ENCODE measurements around the gene MT1E. TPM values are rescaled to one million over a fixed set of nuclear protein-coding genes. Genes with fewer than 3 reads are reported as not detected.
A peak's percentile ranks its signal among the peaks of the same experiment; 100 is the strongest.

Gene MT1E
- total and polyA plus RNA-seq, 2 of the 13 experiments (the other 11 are each of a cell fraction or from before 2014, with no cell fraction given), result 110 to 1,072 TPM

DNA sequence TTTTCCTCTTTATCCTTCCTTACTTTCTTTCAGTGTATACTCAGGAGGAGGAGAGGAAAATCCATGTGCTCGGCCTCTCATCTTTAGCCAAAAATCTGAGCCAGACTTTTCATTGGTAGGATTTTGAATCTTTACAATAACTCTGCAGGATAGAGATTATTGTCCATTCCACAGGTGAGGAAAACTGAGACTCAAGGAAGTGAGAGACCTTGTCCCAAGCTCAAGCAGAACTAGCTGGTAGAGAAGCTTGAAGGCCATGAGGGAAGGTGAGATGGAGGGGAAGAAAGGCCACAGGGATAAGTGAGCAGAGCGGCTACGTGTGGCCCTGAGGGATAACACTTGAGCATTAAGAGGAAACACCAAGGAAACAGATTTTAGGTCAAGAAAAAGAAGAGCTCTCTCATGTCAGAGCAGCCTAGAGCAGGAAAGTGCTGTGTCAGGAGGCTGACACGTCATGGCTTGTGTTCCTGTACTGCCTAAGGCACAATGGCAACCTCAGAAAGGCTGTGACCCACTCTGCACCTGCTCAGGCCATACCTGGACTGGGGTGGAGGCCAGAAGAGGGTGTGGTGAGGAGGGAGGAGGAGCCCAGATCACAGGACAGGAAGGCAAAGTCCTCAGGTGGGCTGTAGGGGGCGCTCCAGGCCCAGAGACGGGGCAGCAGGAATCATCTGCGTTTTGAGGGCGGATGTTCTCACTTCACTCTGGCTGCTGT lies 48.8 kb upstream of the MT1E start (continued):
- TF ChIP-seq, protein P1, sequence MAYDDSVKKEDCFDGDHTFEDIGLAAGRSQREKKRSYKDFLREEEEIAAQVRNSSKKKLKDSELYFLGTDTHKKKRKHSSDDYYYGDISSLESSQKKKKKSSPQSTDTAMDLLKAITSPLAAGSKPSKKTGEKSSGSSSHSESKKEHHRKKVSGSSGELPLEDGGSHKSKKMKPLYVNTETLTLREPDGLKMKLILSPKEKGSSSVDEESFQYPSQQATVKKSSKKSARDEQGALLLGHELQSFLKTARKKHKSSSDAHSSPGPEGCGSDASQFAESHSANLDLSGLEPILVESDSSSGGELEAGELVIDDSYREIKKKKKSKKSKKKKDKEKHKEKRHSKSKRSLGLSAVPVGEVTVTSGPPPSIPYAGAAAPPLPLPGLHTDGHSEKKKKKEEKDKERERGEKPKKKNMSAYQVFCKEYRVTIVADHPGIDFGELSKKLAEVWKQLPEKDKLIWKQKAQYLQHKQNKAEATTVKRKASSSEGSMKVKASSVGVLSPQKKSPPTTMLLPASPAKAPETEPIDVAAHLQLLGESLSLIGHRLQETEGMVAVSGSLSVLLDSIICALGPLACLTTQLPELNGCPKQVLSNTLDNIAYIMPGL (CRISPR knock-in tag; IDR thresholded peaks at IDR 0.05; ENCODE audit: borderline replicate concordance in 1 of 2, low read depth in 1 of 2), result peak; percentile 24 to 49; a peak in 1 of 4 replicates
- TF ChIP-seq MEIS1 (CRISPR knock-in tag; IDR thresholded peaks at IDR 0.05; ENCODE audit: borderline replicate concordance) (0 out of 2 replicates have a peak, but pooled peaks have one; percentile 33), HDAC1 (CRISPR knock-in tag; IDR thresholded peaks at IDR 0.05) (no peak), ZNF839 (CRISPR knock-in tag; IDR thresholded peaks at IDR 0.05; ENCODE audit: borderline replicate concordance) (no peak)
- TF ChIP-seq, protein P2, sequence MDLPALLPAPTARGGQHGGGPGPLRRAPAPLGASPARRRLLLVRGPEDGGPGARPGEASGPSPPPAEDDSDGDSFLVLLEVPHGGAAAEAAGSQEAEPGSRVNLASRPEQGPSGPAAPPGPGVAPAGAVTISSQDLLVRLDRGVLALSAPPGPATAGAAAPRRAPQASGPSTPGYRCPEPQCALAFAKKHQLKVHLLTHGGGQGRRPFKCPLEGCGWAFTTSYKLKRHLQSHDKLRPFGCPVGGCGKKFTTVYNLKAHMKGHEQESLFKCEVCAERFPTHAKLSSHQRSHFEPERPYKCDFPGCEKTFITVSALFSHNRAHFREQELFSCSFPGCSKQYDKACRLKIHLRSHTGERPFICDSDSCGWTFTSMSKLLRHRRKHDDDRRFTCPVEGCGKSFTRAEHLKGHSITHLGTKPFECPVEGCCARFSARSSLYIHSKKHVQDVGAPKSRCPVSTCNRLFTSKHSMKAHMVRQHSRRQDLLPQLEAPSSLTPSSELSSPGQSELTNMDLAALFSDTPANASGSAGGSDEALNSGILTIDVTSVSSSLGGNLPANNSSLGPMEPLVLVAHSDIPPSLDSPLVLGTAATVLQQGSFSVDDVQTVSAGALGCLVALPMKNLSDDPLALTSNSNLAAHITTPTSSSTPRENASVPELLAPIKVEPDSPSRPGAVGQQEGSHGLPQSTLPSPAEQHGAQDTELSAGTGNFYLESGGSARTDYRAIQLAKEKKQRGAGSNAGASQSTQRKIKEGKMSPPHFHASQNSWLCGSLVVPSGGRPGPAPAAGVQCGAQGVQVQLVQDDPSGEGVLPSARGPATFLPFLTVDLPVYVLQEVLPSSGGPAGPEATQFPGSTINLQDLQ (CRISPR knock-in tag; IDR thresholded peaks at IDR 0.05), result no peak
- TF ChIP-seq, protein P3, sequence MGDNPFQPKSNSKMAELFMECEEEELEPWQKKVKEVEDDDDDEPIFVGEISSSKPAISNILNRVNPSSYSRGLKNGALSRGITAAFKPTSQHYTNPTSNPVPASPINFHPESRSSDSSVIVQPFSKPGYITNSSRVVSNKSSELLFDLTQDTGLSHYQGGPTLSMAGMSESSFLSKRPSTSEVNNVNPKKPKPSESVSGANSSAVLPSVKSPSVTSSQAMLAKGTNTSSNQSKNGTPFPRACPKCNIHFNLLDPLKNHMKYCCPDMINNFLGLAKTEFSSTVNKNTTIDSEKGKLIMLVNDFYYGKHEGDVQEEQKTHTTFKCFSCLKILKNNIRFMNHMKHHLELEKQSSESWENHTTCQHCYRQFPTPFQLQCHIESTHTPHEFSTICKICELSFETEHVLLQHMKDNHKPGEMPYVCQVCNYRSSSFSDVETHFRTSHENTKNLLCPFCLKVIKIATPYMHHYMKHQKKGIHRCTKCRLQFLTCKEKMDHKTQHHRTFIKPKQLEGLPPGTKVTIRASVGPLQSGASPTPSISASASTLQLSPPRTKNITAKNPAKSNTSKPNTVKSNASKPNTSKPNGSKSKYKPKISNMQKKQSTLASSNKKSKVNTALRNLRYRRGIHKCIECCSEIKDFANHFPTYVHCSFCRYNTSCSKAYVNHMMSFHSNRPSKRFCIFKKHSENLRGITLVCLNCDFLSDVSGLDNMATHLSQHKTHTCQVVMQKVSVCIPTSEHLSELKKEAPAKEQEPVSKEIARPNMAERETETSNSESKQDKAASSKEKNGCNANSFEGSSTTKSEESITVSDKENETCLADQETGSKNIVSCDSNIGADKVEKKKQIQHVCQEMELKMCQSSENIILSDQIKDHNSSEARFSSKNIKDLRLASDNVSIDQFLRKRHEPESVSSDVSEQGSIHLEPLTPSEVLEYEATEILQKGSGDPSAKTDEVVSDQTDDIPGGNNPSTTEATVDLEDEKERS (CRISPR knock-in tag; IDR thresholded peaks at IDR 0.05), result peak; percentile 52; the same call in 1 of the 2 replicates
- TF ChIP-seq, protein P4, sequence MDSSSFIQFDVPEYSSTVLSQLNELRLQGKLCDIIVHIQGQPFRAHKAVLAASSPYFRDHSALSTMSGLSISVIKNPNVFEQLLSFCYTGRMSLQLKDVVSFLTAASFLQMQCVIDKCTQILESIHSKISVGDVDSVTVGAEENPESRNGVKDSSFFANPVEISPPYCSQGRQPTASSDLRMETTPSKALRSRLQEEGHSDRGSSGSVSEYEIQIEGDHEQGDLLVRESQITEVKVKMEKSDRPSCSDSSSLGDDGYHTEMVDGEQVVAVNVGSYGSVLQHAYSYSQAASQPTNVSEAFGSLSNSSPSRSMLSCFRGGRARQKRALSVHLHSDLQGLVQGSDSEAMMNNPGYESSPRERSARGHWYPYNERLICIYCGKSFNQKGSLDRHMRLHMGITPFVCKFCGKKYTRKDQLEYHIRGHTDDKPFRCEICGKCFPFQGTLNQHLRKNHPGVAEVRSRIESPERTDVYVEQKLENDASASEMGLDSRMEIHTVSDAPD (CRISPR knock-in tag; IDR thresholded peaks at IDR 0.05), result 0 out of 2 replicates have a peak, but pooled peaks have one; percentile 22
- TF ChIP-seq, protein P5, sequence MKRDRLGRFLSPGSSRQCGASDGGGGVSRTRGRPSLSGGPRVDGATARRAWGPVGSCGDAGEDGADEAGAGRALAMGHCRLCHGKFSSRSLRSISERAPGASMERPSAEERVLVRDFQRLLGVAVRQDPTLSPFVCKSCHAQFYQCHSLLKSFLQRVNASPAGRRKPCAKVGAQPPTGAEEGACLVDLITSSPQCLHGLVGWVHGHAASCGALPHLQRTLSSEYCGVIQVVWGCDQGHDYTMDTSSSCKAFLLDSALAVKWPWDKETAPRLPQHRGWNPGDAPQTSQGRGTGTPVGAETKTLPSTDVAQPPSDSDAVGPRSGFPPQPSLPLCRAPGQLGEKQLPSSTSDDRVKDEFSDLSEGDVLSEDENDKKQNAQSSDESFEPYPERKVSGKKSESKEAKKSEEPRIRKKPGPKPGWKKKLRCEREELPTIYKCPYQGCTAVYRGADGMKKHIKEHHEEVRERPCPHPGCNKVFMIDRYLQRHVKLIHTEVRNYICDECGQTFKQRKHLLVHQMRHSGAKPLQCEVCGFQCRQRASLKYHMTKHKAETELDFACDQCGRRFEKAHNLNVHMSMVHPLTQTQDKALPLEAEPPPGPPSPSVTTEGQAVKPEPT (CRISPR knock-in tag; IDR thresholded peaks at IDR 0.05; ENCODE audit: low read depth), result peak; percentile 53; the same call in 1 of the 2 replicates
- TF ChIP-seq, protein P6, sequence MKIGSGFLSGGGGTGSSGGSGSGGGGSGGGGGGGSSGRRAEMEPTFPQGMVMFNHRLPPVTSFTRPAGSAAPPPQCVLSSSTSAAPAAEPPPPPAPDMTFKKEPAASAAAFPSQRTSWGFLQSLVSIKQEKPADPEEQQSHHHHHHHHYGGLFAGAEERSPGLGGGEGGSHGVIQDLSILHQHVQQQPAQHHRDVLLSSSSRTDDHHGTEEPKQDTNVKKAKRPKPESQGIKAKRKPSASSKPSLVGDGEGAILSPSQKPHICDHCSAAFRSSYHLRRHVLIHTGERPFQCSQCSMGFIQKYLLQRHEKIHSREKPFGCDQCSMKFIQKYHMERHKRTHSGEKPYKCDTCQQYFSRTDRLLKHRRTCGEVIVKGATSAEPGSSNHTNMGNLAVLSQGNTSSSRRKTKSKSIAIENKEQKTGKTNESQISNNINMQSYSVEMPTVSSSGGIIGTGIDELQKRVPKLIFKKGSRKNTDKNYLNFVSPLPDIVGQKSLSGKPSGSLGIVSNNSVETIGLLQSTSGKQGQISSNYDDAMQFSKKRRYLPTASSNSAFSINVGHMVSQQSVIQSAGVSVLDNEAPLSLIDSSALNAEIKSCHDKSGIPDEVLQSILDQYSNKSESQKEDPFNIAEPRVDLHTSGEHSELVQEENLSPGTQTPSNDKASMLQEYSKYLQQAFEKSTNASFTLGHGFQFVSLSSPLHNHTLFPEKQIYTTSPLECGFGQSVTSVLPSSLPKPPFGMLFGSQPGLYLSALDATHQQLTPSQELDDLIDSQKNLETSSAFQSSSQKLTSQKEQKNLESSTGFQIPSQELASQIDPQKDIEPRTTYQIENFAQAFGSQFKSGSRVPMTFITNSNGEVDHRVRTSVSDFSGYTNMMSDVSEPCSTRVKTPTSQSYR (CRISPR knock-in tag; IDR thresholded peaks at IDR 0.05; ENCODE audit: borderline replicate concordance), result no peak

All from HepG2 (cell line).